Measurements from ENCODE around the gene CCDC183. TPM values are rescaled to one million over a fixed set of nuclear protein-coding genes. Genes with fewer than 3 reads are reported as not detected.

Gene CCDC183
- total and polyA plus RNA-seq, 4 donors: 0.20 to 1.8 (median 1.0) TPM

DNA sequence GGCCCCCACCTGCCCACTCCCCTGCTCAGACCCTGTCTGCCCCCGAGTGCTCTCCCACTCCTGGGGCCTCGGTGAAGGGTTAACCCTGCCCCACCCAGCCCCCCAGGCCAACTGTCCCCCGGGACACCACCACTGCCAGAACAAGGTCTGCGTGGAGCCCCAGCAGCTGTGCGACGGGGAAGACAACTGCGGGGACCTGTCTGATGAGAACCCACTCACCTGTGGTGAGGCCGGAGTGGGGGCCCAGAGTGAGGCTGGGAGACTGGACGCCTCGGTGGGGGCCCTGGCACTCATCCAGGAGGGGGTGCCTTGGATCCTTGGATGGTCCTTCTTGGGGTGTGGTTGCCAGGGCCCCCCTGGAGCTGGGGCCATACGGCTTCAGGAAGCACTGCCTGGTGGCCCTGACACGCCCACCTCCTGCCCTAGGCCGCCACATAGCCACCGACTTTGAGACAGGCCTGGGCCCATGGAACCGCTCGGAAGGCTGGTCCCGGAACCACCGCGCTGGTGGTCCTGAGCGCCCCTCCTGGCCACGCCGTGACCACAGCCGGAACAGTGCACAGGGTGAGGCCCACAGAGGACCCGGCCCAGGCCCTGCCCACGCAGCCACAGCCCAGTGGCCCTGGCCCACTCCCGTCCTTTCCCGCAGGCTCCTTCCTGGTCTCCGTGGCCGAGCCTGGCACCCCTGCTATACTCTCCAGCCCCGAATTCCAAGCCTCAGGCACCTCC lies 58.1 kb downstream of the CCDC183 start:
- Histone ChIP-seq H3K27ac (ENCODE audit: low read depth in 1 of 2, low read length in 2 of 2) (no peak overlapping the region), H3K9me3 (ENCODE audit: control insufficient read depth in 4 of 4, low read length in 3 of 4) (no peaks in the 10 kb centered on the region), H3K27me3 (ENCODE audit: control insufficient read depth in 4 of 4, insufficient read depth in 4 of 4, low read length in 3 of 4) (no peaks in the 10 kb centered on the region), H3K4me1 (ENCODE audit: control insufficient read depth in 4 of 4, insufficient read depth in 4 of 4, low read length in 3 of 4) (peaks cover 30 to 68% (median 47%) of the 10 kb centered on the region in 4 donors), H3K36me3 (ENCODE audit: control insufficient read depth in 4 of 4, insufficient read depth in 3 of 4, low read depth in 1 of 4, low read length in 3 of 4) (peaks cover 0 to 5% (median 0%) of the 10 kb centered on the region in 4 donors), H3K9ac (ENCODE audit: low read depth in 1 of 2, low read length in 2 of 2) (no peak overlapping the region), H3K4me3 (ENCODE audit: low read depth in 1 of 3, low read length in 3 of 3) (no peak overlapping the region)
- 88% methylated on average over 30 of the region's 30 CpGs for WGBS
- no peak for TF ChIP-seq YY1 (IDR thresholded peaks at IDR 0.05)
- TF ChIP-seq SP1 (IDR thresholded peaks at IDR 0.05): no peak
- TF ChIP-seq HNF4A (conservative IDR thresholded peaks at IDR 0.05): no peak
- TF ChIP-seq GABPA (IDR thresholded peaks at IDR 0.05 in 1 of 2, conservative IDR thresholded peaks at IDR 0.05 in 1 of 2): no peak
- TF ChIP-seq TAF1 (conservative IDR thresholded peaks at IDR 0.05): no peak
- TF ChIP-seq, protein P1, sequence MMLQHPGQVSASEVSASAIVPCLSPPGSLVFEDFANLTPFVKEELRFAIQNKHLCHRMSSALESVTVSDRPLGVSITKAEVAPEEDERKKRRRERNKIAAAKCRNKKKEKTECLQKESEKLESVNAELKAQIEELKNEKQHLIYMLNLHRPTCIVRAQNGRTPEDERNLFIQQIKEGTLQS (IDR thresholded peaks at IDR 0.05): no peak
- no peak for TF ChIP-seq NR2F2 (IDR thresholded peaks at IDR 0.05)
- no peak for DNase-seq (ENCODE audit: low spot score)

DNA sequence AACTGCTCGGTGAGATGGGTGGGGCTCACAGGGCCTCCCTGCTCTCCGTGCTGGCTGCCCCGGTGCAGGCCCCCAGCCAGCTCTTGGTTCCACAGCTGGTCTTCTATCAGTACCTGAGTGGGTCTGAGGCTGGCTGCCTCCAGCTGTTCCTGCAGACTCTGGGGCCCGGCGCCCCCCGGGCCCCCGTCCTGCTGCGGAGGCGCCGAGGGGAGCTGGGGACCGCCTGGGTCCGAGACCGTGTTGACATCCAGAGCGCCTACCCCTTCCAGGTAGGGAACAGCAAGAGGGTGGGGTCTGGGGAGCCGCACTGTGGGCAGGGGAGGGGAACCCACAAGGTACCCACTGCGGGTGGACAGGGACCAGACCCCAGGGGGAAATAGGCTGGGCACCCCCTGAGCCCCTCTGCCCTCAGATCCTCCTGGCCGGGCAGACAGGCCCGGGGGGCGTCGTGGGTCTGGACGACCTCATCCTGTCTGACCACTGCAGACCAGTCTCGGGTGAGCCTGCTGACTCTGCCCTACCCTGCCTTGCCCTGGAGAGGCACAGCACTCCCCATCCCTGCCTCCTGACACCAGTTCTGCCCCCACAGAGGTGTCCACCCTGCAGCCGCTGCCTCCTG lies 58.8 kb downstream of the CCDC183 start:
- Histone ChIP-seq H3K27me3 (ENCODE audit: control insufficient read depth in 4 of 4, insufficient read depth in 4 of 4, low read length in 3 of 4) (no peaks in the 10 kb centered on the region), H3K9me3 (ENCODE audit: control insufficient read depth in 4 of 4, low read length in 3 of 4) (no peaks in the 10 kb centered on the region), H3K4me3 (ENCODE audit: low read depth in 1 of 3, low read length in 3 of 3) (no peak overlapping the region), H3K36me3 (ENCODE audit: control insufficient read depth in 4 of 4, insufficient read depth in 3 of 4, low read depth in 1 of 4, low read length in 3 of 4) (peaks cover 0 to 5% (median 0%) of the 10 kb centered on the region in 4 donors), H3K9ac (ENCODE audit: low read depth in 1 of 2, low read length in 2 of 2) (no peak overlapping the region), H3K4me1 (ENCODE audit: control insufficient read depth in 4 of 4, insufficient read depth in 4 of 4, low read length in 3 of 4) (peaks cover 33 to 71% (median 50%) of the 10 kb centered on the region in 4 donors), H3K27ac (ENCODE audit: low read depth in 1 of 2, low read length in 2 of 2) (no peak overlapping the region)
- WGBS: 92% methylated on average over 23 of the region's 23 CpGs
- no peak for DNase-seq (ENCODE audit: low spot score)
- TF ChIP-seq FOXA2 (IDR thresholded peaks at IDR 0.05) (no peak), RXRA (IDR thresholded peaks at IDR 0.05) (no peak), MAX (IDR thresholded peaks at IDR 0.05) (no peak), HNF4G (IDR thresholded peaks at IDR 0.05) (no peak), ZBTB33 (IDR thresholded peaks at IDR 0.05) (no peak), NR2F2 (IDR thresholded peaks at IDR 0.05) (no peak), EGR1 (IDR thresholded peaks at IDR 0.05; ENCODE audit: low read depth in 2 of 2) (no peak), FOXA1 (IDR thresholded peaks at IDR 0.05) (no peak)
- TF ChIP-seq, protein P1 (IDR thresholded peaks at IDR 0.05): no peak
- TF ChIP-seq, protein P2, sequence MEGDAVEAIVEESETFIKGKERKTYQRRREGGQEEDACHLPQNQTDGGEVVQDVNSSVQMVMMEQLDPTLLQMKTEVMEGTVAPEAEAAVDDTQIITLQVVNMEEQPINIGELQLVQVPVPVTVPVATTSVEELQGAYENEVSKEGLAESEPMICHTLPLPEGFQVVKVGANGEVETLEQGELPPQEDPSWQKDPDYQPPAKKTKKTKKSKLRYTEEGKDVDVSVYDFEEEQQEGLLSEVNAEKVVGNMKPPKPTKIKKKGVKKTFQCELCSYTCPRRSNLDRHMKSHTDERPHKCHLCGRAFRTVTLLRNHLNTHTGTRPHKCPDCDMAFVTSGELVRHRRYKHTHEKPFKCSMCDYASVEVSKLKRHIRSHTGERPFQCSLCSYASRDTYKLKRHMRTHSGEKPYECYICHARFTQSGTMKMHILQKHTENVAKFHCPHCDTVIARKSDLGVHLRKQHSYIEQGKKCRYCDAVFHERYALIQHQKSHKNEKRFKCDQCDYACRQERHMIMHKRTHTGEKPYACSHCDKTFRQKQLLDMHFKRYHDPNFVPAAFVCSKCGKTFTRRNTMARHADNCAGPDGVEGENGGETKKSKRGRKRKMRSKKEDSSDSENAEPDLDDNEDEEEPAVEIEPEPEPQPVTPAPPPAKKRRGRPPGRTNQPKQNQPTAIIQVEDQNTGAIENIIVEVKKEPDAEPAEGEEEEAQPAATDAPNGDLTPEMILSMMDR (IDR thresholded peaks at IDR 0.05; ENCODE audit: low read depth, low read length, missing input control): no peak
